Measurements from ENCODE around the gene TFR2.

Gene TFR2

GRCh38 chr7:100598425-100598824 lies 42.9 kb downstream of the TFR2 start:
- Histone ChIP-seq H2AFZ (ENCODE audit: low read length) (peak overlapping the region; percentile 16), H4K20me1 (ENCODE audit: insufficient read depth, low read length, poor library complexity, severe bottlenecking) (no peaks in the 10 kb centered on the region), H3K4me1 (ENCODE audit: insufficient read depth, low read length, poor library complexity, severe bottlenecking) (peaks cover 20% of the 10 kb centered on the region), H3F3A (ENCODE audit: low read depth) (no peaks in the 10 kb centered on the region), H3K27me3 (ENCODE audit: insufficient read depth, low read length, poor library complexity, severe bottlenecking) (no peaks in the 10 kb centered on the region), H3K9ac (ENCODE audit: low read depth, low read length, poor library complexity, severe bottlenecking) (no peak overlapping the region), H3K9me3 (ENCODE audit: insufficient read depth, low read depth, low read length) (no peaks in the 10 kb centered on the region), H3K36me3 (ENCODE audit: insufficient read depth, low read length) (no peaks in the 10 kb centered on the region), H3K4me3 (ENCODE audit: low read length, poor library complexity, severe bottlenecking) (no peak overlapping the region), H3K4me2 (ENCODE audit: low read depth, low read length, poor library complexity, severe bottlenecking) (no peak overlapping the region), H3K79me2 (ENCODE audit: insufficient read depth, low read length) (peaks cover 5% of the 10 kb centered on the region; the same call in 1 of the 2 replicates), H3K9me2 (replicated peaks; ENCODE audit: low read depth, low read length) (no peaks in the 10 kb centered on the region)
- TF ChIP-seq, protein P1, sequence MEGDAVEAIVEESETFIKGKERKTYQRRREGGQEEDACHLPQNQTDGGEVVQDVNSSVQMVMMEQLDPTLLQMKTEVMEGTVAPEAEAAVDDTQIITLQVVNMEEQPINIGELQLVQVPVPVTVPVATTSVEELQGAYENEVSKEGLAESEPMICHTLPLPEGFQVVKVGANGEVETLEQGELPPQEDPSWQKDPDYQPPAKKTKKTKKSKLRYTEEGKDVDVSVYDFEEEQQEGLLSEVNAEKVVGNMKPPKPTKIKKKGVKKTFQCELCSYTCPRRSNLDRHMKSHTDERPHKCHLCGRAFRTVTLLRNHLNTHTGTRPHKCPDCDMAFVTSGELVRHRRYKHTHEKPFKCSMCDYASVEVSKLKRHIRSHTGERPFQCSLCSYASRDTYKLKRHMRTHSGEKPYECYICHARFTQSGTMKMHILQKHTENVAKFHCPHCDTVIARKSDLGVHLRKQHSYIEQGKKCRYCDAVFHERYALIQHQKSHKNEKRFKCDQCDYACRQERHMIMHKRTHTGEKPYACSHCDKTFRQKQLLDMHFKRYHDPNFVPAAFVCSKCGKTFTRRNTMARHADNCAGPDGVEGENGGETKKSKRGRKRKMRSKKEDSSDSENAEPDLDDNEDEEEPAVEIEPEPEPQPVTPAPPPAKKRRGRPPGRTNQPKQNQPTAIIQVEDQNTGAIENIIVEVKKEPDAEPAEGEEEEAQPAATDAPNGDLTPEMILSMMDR (conservative IDR thresholded peaks at IDR 0.05; ENCODE audit: low read length), result no peak
- TF ChIP-seq EZH2phosphoT487 (IDR thresholded peaks at IDR 0.05; ENCODE audit: borderline replicate concordance), result no peak

DNA sequence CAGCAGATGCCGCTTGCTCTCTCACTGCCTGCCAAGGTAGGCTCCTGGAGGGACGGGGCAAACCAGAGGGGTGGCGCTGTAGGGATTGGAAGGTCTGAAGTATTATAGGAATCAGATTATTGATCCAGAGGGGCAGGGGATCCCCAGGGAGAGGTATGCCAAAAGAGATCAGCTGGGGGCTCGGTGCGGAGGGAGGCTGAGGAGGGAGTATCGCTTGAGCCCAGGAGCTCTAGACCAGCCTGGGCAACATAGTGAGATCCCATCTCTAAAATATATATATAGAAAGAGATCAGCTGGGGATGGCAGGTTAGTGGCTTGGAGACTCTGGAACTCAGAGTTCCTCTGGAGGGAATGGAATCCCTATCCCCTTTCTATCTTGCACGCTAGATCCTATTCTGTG lies 46.2 kb downstream of the TFR2 start:
- Histone ChIP-seq H3K27me3 (ENCODE audit: insufficient read depth, low read length, poor library complexity, severe bottlenecking) (no peaks in the 10 kb centered on the region), H3K79me2 (ENCODE audit: insufficient read depth, low read length) (no peaks in the 10 kb centered on the region), H3F3A (ENCODE audit: low read depth) (no peaks in the 10 kb centered on the region), H3K9me2 (replicated peaks; ENCODE audit: low read depth, low read length) (no peaks in the 10 kb centered on the region), H3K9me3 (ENCODE audit: insufficient read depth, low read depth, low read length) (no peaks in the 10 kb centered on the region), H3K4me3 (ENCODE audit: low read length, poor library complexity, severe bottlenecking) (no peak overlapping the region), H2AFZ (ENCODE audit: low read length) (no peak overlapping the region), H4K20me1 (ENCODE audit: insufficient read depth, low read length, poor library complexity, severe bottlenecking) (no peaks in the 10 kb centered on the region), H3K4me2 (ENCODE audit: low read depth, low read length, poor library complexity, severe bottlenecking) (no peak overlapping the region), H3K4me1 (ENCODE audit: insufficient read depth, low read length, poor library complexity, severe bottlenecking) (peaks cover 6% of the 10 kb centered on the region), H3K9ac (ENCODE audit: low read depth, low read length, poor library complexity, severe bottlenecking) (no peak overlapping the region), H3K36me3 (ENCODE audit: insufficient read depth, low read length) (no peaks in the 10 kb centered on the region)
- TF ChIP-seq, protein P1 (conservative IDR thresholded peaks at IDR 0.05; ENCODE audit: low read length), result no peak
- no peak for TF ChIP-seq EZH2phosphoT487 (IDR thresholded peaks at IDR 0.05; ENCODE audit: borderline replicate concordance)

GRCh38 chr7:100591596-100591995 lies 49.8 kb downstream of the TFR2 start:
- Histone ChIP-seq H3K9me3 (ENCODE audit: insufficient read depth, low read depth, low read length) (no peaks in the 10 kb centered on the region), H3K36me3 (ENCODE audit: insufficient read depth, low read length) (no peaks in the 10 kb centered on the region), H3K4me3 (ENCODE audit: low read length, poor library complexity, severe bottlenecking) (no peak overlapping the region), H3K79me2 (ENCODE audit: insufficient read depth, low read length) (no peaks in the 10 kb centered on the region), H3K4me1 (ENCODE audit: insufficient read depth, low read length, poor library complexity, severe bottlenecking) (peaks cover 3% of the 10 kb centered on the region), H3K4me2 (ENCODE audit: low read depth, low read length, poor library complexity, severe bottlenecking) (no peak overlapping the region), H3F3A (ENCODE audit: low read depth) (no peaks in the 10 kb centered on the region), H4K20me1 (ENCODE audit: insufficient read depth, low read length, poor library complexity, severe bottlenecking) (no peaks in the 10 kb centered on the region), H2AFZ (ENCODE audit: low read length) (no peak overlapping the region), H3K9ac (ENCODE audit: low read depth, low read length, poor library complexity, severe bottlenecking) (no peak overlapping the region), H3K9me2 (replicated peaks; ENCODE audit: low read depth, low read length) (no peaks in the 10 kb centered on the region), H3K27me3 (ENCODE audit: insufficient read depth, low read length, poor library complexity, severe bottlenecking) (no peaks in the 10 kb centered on the region)
- no peak for TF ChIP-seq EZH2phosphoT487 (IDR thresholded peaks at IDR 0.05; ENCODE audit: borderline replicate concordance)
- TF ChIP-seq, protein P1 (conservative IDR thresholded peaks at IDR 0.05; ENCODE audit: low read length), result no peak
